AG04450 (cell line): ENCODE data around the gene VDR. TPM values are rescaled to one million over a fixed set of nuclear protein-coding genes. Genes with fewer than 3 reads are reported as not detected.

Source experiments
- CTCF ChIA-PET: fragments of 300-600, 350-600 bp; formaldehyde crosslinking; extraction: SDS; loops from one replicate; lab custom pipeline; 2022; ENCODE audit warnings: antibody characterized with exemption, inconsistent platforms; lab: Charles Lee
- POLR2A ChIA-PET: fragments of 350-600 bp; formaldehyde crosslinking; extraction: SDS; loops from one replicate; lab custom pipeline; 2021; ENCODE audit warnings: antibody characterized with exemption, inconsistent platforms; lab: Yijun Ruan, JAX
- DNase-seq: peaks from one replicate; pipeline ENCODE4 v3.0.0-alpha.2; 2011; ENCODE audit warnings: low read depth, low spot score
- H3K27ac ChIP-seq: one replicate; pipeline ENCODE4 v1.5.1; 2012; ENCODE audit warnings: low read depth, low read length, control low read depth
- H3K27me3 ChIP-seq: one replicate; pipeline ENCODE4 v1.6.0; 2012; ENCODE audit warnings: low read length; ENCODE audit not compliant: control insufficient read depth, insufficient read depth
- H3K4me3 ChIP-seq: 2 replicates; pipeline ENCODE4 v1.5.1; 2011; ENCODE audit warnings: mild to moderate bottlenecking, low read depth, low read length, control low read depth
- H3K9me3 ChIP-seq: 2 replicates; pipeline ENCODE4 v1.5.1; 2012; ENCODE audit warnings: low read length; ENCODE audit not compliant: control insufficient read depth, insufficient read depth
- CTCF ChIP-seq: IDR thresholded peaks from 2 replicates; pipeline ENCODE4 v1.5.1; 2011; ENCODE audit warnings: low read depth, low read length, control low read depth, inconsistent platforms
- polyA plus RNA-seq: library from polyadenylated mRNA; depleted of rRNA; stranded (reverse); fragments of >200 nt; gene quantifications from 2 replicates; pipeline ENCODE4 v1.2.3, GENCODE V29; 2011

VDR gene
- polyA plus RNA-seq, 1 experiment: 11.9 TPM

- Histone ChIP-seq H3K4me3 (no peak overlapping the region), H3K27me3 (peaks cover 36% of the 10 kb centered on the region), H3K27ac (no peak overlapping the region), H3K9me3 (no peaks in the 10 kb centered on the region)
- CTCF ChIA-PET: interaction anchor here (1.0 kb wide), 1 partner anchor 29 kb away, joined by 4 read pairs; no protein-coding TSS in a partner anchor
- no peak for TF ChIP-seq CTCF
- DNase-seq: no peak
- POLR2A ChIA-PET: no interaction called here
Measured at GRCh38 chr12:47920913-47921312, 16.1 kb upstream of the VDR start.

GRCh38 chr12:47913081-47913480, 8.3 kb upstream of the VDR start:
- Histone ChIP-seq H3K27me3 (peaks cover 20% of the 10 kb centered on the region), H3K27ac (no peak overlapping the region), H3K9me3 (no peaks in the 10 kb centered on the region), H3K4me3 (no peak overlapping the region)
- DNase-seq: no peak
- ChIA-PET POLR2A (no interaction called here), CTCF (interaction anchor here (1.7 to 2.3 kb wide), 2 partner anchors 36 to 74 kb away, joined by 6 to 9 read pairs; no protein-coding TSS in a partner anchor)
- TF ChIP-seq CTCF: no peak

GRCh38 chr12:47912556-47912955, 7.8 kb upstream of the VDR start:
- Histone ChIP-seq H3K27ac (no peak overlapping the region), H3K9me3 (no peaks in the 10 kb centered on the region), H3K27me3 (peaks cover 22% of the 10 kb centered on the region), H3K4me3 (no peak overlapping the region)
- DNase-seq: no peak
- POLR2A ChIA-PET: no interaction called here
- no peak for TF ChIP-seq CTCF
- CTCF ChIA-PET: interaction anchor here (1.7 to 2.3 kb wide), 2 partner anchors 37 to 74 kb away, joined by 6 to 9 read pairs; no protein-coding TSS in a partner anchor

- CTCF ChIA-PET: no interaction called here
- H3K27me3 ChIP-seq: peaks cover 25% of the 10 kb centered on the region
- POLR2A ChIA-PET: no interaction called here
- TF ChIP-seq CTCF: no peak
- H3K9me3 ChIP-seq: no peaks in the 10 kb centered on the region
- DNase-seq: no peak
- no peak overlapping the region for H3K27ac ChIP-seq
- no peak overlapping the region for H3K4me3 ChIP-seq
Measured at GRCh38 chr12:47910981-47911380, 6.2 kb upstream of the VDR start.

GRCh38 chr12:47910486-47910885, 5.7 kb upstream of the VDR start:
- H3K4me3 ChIP-seq: no peak overlapping the region
- peaks cover under 1% of the 10 kb centered on the region; the same call in 1 of the 2 replicates for H3K9me3 ChIP-seq
- POLR2A ChIA-PET: no interaction called here
- H3K27ac ChIP-seq: no peak overlapping the region
- peaks cover 30% of the 10 kb centered on the region for H3K27me3 ChIP-seq
- CTCF ChIA-PET: interaction anchor here (1.3 kb wide), 1 partner anchor 52 kb away, joined by 3 read pairs; no protein-coding TSS in a partner anchor
- DNase-seq: no peak
- no peak for TF ChIP-seq CTCF
